Inferior parietal cortex (tissue), 1 donor: Measurements from ENCODE around the gene ELK1.
A peak's percentile ranks its signal among the peaks of the same experiment; 100 is the strongest.
"Not testable (repeated sequence)": the region's sequence is repeated elsewhere in the genome, so short reads cannot be mapped to it uniquely, and the experiment has no call there.

ENCODE experiments used
- DNase-seq: peaks from one replicate; pipeline ENCODE4 v3.0.0-alpha.2; 2016; ENCODE audit errors: extremely low spot score

ELK1 gene, protein sequence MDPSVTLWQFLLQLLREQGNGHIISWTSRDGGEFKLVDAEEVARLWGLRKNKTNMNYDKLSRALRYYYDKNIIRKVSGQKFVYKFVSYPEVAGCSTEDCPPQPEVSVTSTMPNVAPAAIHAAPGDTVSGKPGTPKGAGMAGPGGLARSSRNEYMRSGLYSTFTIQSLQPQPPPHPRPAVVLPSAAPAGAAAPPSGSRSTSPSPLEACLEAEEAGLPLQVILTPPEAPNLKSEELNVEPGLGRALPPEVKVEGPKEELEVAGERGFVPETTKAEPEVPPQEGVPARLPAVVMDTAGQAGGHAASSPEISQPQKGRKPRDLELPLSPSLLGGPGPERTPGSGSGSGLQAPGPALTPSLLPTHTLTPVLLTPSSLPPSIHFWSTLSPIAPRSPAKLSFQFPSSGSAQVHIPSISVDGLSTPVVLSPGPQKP

DNA sequence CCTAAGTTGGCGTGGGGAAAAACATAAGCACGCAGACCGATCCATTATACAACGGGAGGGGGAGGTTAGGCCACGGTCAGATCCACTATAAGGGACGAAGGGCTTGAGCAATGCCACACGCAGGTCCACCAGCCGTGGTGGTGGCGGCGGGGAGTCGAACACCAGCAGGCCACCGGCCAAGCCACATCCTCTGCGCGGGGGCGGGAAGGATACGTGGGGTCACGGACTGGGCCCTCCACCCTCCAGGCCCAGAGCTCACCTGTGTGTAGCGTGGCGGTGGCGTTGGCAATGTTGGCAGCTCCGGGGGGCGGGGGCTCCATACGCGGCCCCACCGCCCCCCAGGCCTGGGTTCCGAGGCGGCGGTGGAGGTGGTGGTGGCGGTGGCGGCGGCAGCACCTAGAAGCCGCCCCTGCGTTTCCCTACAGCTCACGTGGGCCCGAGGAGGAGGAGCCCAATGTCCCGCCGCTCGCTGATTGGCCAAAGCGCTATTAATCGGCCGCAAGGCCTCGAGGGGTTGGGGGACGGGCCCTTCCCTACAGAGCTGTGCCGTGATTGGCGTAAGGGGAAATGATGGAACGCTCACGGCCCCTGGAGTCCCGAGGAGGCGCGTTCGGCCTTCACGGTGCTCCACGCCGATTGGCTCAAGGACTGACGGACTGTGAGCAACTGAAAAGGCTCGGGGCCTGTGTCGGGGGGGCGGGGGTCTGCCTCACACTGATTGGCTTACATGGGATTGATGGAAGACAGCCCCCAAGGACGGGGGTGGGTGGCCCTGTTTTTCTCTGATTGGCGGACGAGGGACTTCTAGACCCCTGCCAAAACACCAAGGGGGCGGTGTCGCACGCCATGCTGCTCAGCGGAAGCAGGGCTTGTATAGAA, at the start of gene ELK1:
ELK1 (minus strand) TSS at position 400 of the 879 bp plus-strand sequence. CDS start 9,122 bp downstream, outside the sequence.
- peak; percentile 93 for DNase-seq

DNA sequence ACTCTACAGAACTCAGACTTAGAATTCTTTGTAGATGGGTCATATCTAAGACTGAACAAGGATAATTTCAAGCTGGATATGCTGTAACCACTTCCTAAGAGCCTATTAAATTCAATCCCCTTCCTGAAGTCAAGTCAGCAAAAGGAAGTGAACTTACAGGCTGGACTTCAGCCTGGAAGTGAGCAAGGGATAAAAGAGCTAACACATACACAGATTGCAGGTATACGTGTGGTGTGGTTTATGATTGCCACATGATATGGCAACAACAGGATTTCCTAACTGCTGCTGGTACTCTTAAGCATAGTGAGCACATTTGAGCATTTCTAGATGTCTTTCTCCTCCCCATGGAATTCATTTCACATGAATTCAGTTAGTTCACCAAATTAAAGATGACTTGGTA, 46.8 kb upstream of the ELK1 start:
- DNase-seq, result no peak

DNA sequence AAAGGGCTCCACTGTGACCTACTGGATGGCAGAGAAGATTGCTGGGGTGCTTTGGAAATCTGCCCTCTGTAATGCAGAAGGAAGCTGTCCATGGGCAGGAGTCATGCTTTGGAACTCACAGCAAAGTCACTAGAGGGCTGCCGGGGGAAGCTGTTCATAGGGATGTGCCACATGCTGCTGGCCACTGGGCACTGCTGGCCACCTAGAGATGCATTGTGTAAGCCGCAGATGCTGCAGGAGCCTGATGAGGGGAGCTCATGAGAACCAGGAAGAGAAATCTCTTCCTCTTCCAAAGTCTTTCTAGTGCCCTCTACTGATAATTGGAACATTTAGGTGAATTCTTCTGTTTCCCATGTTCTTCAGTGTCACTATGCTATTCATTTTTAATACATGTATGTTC, 39.8 kb upstream of the ELK1 start:
- no peak for DNase-seq

DNA sequence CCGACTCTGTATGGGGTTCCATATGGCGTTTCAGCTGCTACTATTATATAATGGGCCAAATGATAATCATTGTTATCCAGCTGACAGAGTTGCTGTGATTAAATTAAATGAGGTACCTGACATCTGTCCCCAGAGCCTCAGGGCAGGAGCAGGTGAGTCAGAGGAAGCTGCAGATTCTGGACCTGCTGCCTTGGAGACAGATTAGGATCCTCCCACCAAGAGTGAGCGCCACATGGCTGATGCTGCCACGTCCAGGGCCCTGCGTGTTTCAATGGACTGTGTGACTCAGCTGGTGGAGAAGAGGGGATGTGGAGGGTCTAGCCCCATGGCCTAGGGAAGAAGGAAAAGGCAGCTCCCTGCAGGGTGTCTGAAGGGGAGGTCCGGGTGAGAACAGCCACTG, 36.9 kb upstream of the ELK1 start:
- DNase-seq, result no peak

DNA sequence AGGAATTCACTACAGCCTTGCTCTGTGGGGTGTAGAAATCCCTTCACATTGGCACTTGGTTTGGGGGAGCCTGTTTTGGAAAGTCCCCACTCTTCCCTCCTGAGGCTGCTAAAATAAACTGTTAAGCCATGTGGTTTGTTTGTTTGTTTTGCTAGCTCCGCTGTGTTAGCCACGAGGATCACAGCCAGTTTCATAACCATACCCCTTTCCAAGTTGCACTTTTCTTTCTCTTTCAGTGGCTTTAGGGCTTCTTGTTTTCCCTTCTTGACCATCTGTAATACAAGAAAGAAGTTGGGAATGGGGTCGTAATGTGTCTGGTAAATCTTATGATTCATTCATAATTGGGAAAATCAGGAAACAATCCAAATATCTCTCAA, 33.5 kb upstream of the ELK1 start:
- no peak for DNase-seq

DNA sequence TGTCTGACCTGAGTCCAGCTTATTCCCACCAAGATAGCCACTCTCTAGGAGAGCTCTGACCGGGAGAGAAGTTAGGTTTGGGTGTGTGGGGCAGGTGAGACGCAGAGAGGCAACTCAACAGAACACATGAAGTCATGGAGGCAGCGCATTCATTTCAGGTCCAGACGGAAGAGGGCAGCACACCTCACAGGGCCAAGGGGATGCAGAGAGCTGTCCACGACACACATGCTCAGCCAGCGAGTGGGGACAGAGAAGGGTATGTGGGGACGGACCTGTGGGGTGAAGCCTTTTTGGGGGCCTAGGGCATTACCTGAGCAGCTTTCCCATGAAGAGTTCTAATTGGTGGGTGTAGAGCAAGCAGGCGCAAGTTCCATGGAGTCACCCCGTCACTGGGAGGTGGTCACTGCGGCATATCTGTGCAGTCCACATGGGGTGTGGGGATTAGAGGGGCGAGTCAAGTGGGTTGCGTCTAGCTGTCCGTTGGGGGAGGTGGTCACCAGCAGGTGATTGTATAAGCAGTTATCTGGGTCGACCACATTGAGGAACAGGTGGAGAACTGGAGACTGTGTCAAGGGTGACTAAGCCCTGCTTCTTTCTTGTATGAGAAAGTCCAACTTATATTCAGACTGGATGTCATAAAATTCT, 32.9 kb upstream of the ELK1 start:
- no peak for DNase-seq

DNA sequence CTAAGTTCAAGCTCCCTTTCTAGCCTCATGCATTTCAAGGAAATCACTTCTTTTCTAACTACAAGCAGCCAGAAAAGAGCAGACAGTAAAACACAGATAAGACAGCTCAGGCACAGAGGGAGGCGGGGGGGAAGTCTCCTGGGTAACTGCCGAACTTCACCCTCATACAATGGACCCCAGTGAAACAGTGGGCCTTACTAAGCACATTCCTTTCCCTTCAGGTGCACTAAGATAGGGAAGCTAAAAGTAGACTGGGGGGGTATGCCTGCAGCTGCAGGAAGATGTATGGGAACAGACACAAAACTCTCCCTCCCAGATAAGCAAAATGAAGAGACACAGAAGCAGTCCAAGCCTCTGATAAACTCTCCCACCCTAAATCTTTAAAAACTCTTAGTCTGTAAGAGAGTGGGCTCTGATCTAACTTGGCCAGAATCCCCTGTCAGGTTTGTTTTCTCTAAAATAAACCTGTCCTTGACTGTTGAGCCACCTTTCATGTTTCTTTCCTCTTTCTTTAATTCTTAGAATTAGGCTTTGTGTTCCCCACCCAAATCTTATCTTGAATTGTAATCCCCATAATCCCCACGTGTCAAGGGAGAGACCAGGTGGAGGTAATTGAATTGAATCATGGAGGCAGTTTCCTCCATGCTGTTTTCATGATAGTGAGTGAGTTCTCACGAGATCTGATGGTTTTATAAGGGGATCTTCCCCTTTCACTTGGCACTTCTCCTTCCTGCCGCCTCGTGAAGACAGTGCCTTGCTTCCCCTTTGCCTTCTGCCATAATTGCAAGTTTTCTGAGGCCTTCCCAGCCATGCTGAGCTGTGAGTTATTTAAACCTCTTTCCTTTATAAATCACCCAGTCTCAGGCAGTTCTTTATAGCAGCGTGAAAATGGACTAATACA, 25.8 kb upstream of the ELK1 start:
- not testable (repeated sequence) for DNase-seq

DNA sequence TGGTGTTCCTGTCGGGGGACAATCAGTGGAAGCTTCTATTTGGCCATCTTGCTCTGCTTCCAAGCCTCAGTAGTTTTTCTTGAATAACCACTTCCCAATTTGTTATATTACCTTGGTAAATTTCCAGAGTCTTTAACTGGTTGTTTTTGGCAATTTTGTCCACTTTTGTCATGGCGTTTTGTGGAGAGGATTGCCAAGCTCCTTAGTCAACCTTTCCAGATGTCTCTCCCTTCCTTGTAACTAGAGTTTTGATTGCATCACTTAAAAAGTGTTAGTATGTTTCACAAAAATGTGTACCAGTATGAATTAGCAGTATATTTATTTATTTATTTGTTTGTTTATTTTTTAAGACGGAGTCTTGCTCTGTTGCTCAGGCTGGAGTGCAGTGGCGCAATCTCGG, 24.4 kb upstream of the ELK1 start:
- no peak for DNase-seq

DNA sequence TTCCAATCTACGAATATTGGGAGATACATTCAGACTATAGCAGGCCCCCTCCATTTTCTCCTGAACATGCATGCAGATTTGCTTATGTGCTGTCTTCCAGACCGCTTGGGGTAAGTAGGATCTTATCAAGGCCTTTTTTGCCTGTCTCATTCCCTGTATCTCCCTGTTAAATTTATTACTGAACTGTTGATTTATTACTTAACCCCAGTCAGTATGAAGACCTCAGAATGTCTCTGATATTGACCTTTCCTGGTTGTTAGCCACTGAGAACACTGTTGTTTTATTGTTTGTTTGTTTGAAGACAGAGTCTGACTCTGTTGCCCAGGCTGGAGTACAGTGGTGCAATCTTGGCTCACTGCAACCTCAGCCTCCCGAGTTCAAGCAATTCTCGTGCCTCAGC, 15.4 kb upstream of the ELK1 start:
- DNase-seq, result not testable (repeated sequence)

DNA sequence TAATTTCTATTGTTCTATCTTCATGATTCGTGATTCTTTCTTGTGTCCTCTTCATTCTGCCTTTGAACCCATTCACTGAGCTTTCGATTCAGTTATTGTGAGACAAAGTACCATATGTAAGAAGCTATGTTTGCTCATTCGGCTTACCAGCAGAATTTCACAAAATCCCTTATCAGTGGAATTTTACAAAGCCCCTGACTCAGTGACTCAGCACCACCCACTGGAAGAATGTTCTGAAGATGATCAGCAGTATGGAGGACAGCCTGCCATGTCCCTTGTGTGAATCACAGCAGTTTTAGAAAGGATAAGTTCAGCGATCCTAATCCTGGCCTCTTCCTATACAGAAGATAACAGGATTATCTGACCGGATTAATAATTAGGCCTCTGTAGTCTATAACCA, 14.4 kb upstream of the ELK1 start:
- DNase-seq, result no peak

DNA sequence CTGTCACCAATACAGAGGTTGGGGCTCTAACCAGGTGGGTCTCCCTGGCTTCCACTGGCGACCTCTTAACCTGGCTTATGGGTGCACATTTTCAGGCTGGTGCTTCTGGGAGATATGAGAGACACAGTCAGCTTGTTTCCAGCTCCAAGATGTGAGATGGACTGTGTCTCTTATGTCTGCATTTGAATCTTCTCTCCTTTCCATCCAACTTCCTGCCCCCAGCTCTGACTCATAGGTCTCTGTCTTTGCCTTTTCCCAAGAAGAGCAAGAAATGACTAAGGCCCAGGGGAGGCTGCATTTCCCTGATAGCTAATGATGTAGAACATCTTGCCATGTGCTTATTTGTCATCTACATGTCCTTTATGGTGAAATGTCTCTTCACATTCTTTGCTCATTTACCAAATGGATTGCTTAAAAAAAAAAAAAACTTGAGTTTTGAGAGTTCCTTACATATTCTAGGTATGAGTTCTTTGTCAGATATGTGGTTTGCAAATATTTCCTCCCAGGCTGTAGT, 11.8 kb upstream of the ELK1 start:
- DNase-seq, result no peak

DNA sequence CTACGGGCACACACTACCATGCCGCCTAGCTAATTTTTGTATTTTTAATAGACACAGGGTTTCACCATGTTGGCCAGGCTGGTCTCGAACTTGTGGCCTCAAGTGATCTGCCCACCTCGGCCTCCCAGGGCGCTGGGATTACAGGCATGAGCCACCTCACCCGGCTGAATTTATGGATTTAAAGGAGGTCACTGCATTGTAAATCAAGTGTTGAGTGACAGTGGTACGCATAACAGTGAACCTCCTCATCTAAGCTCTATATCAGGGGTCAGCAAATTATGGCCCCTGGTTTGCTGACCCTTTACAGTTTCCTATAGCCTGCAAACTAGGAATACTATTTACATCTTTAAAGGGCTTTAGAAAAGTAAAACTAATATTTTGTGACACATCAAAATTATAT, 11.2 kb upstream of the ELK1 start:
- DNase-seq, result no peak

DNA sequence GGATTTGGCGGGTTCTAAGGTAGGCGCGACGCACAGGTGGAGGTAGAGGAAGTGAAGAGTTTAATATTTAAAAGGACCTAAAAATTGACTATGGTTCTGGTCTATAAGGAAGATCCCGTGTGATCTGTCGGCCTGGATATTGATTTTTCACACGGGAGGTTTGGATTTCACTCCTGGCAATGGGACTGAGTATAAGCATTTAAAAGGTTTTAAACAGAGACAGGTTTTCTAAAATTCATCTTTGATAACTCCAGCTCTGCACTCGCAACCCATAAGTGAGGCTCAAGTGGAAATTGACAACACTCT, 9.0 kb upstream of the ELK1 start:
- no peak for DNase-seq

DNA sequence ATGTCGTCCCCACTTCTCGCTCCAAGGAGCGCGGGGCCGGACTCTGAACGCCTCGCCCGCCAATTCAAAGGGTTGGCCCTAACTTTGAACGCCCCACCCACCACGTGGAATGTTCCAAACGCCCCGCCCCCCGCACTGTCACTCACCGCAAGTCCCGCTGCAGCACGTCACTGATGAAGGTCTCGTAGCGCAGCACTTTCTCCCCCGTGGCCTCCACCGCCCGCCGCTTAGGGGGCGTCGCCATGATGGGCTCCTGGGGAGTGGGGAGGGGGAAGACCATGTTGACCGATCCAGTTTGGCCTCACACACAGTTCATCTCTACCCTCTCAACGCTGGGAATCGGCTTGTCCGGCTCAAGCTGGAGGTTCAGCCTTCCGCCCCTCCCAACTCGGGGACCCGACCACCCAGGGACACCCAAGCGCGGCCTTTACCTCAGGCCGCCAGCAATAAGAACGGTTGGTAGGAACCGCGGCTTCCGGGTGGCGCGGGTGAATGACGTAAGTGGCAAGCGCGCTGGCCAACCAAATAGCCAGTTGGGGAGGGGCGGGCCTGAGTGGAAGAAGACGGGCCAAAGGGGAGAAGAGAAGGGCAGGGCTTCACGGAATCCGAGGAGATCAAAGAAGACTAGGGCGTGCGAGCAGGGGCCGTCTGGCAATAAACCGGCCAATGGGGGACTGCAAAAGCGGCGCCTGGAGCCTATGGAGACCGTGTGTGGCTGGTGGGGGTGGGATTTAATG, 8.5 kb upstream of the ELK1 start, which contains the start of gene UXT:
UXT (minus strand) TSS at position 497 of the 737 bp plus-strand sequence; CDS start at position 244, 253 bp downstream.
- DNase-seq, result peak; percentile 84

DNA sequence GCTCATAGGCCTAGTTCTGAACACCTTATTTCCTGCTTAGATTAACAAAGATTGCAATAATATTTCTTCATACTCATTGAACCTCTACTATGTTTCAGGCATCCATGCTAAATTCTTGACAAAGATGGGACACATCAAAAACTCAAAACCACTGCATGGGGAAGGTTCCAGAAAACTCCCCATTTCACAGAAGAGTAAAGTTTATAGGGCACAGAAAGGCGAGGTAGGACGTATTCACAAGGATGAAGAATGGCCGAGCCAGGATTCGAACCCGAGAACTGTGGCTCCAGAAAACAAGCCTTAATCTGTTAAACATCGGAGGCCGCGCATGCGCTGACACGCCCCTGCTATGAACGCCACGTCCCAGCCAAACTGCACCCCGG, 7.9 kb upstream of the ELK1 start:
- no peak for DNase-seq

DNA sequence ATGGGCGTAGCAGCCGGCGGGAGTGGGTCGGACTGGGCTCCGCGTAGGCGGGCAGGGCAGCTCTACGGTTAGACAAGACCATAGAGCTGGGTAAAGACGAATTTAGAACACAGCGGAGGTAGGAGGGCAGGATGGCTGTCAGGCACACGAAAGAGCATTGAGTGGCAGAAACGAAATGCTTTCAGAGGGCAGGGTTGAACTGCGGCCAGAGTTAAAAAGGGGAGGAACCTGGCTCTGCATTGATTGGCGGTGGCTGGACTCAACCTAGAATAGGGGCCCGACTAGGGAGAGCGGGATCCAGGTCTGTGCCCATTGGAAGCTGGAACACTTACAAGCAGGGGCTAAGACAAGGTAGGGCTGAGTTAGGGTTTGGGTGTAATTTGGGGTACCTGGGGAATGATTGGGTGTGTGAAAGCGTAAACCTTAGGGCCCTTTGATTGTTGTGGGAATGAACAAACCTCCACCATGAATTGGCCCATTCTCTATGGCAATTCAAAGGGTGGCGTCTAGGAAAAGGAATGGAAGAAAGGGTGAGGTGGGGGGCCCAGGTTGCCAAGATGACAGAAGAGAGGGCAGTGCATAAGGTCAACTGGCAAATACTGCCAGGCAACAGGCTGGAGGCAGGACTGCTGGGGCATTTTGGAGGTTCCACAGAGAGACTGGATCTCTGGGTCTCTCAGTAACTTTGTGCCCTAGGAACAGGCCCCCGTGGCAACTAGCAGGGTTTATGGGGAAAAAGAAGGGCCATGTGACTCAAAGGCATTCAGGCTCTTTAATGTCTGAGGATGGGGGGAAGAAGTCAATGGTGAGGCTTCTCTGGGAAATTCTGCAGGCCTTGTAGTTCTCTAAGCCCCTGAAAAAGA, 911 bp upstream of the ELK1 start:
- DNase-seq, result no peak

DNA sequence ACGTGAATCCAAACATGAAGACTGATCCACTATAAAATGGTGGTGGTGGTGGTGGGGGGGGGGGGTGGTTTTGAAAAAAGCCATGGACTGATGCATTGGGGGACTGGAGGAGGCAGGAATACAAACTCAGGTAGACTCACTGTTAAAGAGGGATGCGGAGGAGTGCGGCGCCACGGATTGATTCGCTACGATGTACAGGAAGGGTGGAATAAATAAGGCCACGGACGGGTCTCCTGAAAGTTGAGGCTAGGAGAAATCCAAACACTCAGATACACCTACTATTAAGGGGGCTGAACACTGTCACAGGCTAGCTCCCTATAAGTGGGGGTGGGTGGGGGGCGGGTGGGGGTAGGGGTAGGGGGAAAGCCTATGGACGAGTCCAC, 591 bp downstream of the ELK1 start:
- no peak for DNase-seq

DNA sequence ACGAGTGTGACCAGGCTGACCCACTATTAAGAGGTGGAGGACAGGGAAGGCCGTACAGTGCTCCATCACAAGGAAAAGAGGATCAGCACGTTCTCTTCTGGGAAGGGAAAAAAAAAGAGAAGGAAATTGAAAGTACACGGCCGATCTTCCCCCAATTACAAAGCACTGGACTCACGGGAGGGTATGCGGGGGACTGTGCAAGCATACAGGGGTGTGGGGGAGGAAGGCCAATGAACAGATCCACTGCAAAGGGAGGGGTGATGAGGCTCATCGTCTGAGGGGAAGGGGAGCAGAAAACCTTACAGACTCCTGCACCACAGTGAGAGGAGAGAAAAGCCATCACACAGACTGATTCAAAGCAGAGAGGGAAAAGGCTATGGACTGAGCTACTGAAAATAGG, 1.1 kb downstream of the ELK1 start:
- no peak for DNase-seq

DNA sequence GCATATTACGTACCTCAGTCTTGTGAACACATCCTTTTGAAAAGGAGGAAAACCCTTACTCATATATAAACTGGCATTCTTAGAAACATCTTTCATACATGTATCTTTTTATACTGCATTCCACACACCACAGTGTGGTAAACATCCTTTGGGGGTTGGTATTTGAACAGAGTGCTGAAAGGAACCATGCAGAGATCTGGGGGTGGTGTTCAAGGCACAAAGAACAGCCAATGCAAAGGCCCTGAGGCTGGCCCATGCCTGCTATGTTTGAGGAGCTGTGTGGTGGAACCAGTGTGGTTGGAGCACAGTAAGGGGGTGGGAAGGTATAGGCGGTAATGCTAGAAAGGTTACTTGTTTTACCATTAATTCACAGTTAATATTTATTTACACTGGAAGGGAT, 2.0 kb downstream of the ELK1 start:
- DNase-seq, result no peak

DNA sequence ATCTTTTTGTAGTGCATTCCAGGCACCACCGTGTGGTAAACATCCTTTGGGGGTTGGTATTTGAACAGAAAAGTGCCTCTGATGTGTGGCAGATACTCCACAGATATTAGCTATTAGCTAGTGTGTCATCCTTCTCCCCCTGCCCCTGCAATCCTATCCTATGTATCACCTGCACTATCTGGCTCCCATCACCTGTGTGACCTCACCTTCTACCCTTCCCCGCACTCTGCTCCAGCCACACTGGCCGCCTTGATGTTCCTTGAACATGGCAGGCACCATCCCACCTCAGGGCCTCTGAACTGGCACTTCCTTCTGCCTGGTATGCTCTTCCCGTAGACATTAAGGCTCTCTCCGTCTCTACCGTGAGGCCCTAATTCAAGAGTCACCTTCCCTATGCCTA, 3.7 kb downstream of the ELK1 start:
- DNase-seq, result no peak
